Prostate gland (tissue), 2 donors: ENCODE data around the gene PSMB5. TPM values are rescaled to one million over a fixed set of nuclear protein-coding genes. Genes with fewer than 3 reads are reported as not detected.

Experiments used
- DNase-seq: peaks from one replicate; pipeline ENCODE4 v3.0.0-alpha.2; 2019; ENCODE audit warnings: low spot score
- H3K27ac ChIP-seq, 2 donors: fragments of 200-600 bp; sonication (generic); 2 replicates each; pipeline ENCODE4 v1.5.1; 2017 to 2019
- H3K27me3 ChIP-seq: fragments of 200-600 bp; sonication (generic); replicated peaks from 2 replicates; pipeline ENCODE4 v1.5.1; 2019; ENCODE audit not compliant: insufficient read depth
- H3K36me3 ChIP-seq, 2 donors: fragments of 200-600 bp; sonication (generic); 1 replicate in 1 of 2; 2 replicates in 1 of 2; pipeline versions ENCODE4 v1.5.1 to v1.8.1; 2017 to 2019
- H3K4me1 ChIP-seq: fragments of 200-600 bp; sonication (generic); replicated peaks from 2 replicates; pipeline ENCODE4 v1.5.1; 2019
- H3K4me3 ChIP-seq, 2 donors: fragments of 200-600 bp; sonication (generic); 2 replicates each; pipeline ENCODE4 v1.5.1; 2017 to 2019
- H3K9me3 ChIP-seq: fragments of 200-600 bp; sonication (generic); 2 replicates; pipeline ENCODE4 v1.5.1; 2017
- CTCF ChIP-seq, 4 experiments: fragments of 200-600 bp in 2 of 4; fragments of 450-650 bp in 2 of 4; sonication (generic) in 2 of 4; IDR thresholded peaks; 1 replicate in 3 of 4; 2 replicates in 1 of 4; pipeline ENCODE4 v1.5.1; 2016 to 2019; ENCODE audit warnings: antibody characterized with exemption in 4 of 4, mild to moderate bottlenecking in 2 of 4, moderate library complexity in 2 of 4
- POLR2A ChIP-seq: fragments of 450-650 bp; IDR thresholded peaks from one replicate; pipeline ENCODE4 v1.6.1; 2016; ENCODE audit warnings: antibody characterized with exemption, mild to moderate bottlenecking
- POLR2AphosphoS5 ChIP-seq: sonication (generic); formaldehyde crosslinking; IDR thresholded peaks from one replicate; pipeline ENCODE4 v1.6.1; 2017; ENCODE audit warnings: antibody characterized with exemption
- WGBS: methylation state at CpG from one replicate; pipeline ENCODE4 v1.1.5; 2018; 5-methylcytosine and 5-hydroxymethylcytosine counted together
- intact Hi-C: fragments of 100-400 bp; cut with DNase I; formaldehyde crosslinking; loops from one replicate; pipeline ENCODE4 v1.14.2; 2022
- total RNA-seq, 2 donors: library from RNA; depleted of rRNA; stranded (reverse); fragments of >200 nt; gene quantifications; one replicate each; pipeline ENCODE4 v1.1.0, GENCODE V29; 2016

The PSMB5 gene
- total RNA-seq, 2 donors from 2014 or later, result 124 to 152 TPM

GRCh38 chr14:23035303-23036144, 824 bp upstream of the PSMB5 start:
- Histone ChIP-seq H3K27me3 (no peaks in the 10 kb centered on the region), H3K36me3 (peaks cover 0 to 12% of the 10 kb centered on the region in 2 donors), H3K4me1 (peaks cover 6% of the 10 kb centered on the region), H3K9me3 (no peaks in the 10 kb centered on the region), H3K27ac (peak overlapping the region; percentile 95), H3K4me3 (peak overlapping the region; percentile 60 to 75)
- no peak for TF ChIP-seq POLR2AphosphoS5
- TF ChIP-seq POLR2A, result no peak
- TF ChIP-seq CTCF (IDR thresholded peaks at IDR 0.05), result no peak
- intact Hi-C loops, result no loop called here
- no peak for DNase-seq
- WGBS, result 67% methylated on average over 14 of the region's 14 CpGs

- H3K27ac ChIP-seq, result peak overlapping the region; percentile 95
- no peaks in the 10 kb centered on the region for H3K9me3 ChIP-seq
- H3K27me3 ChIP-seq, result no peaks in the 10 kb centered on the region
- DNase-seq, result no peak
- intact Hi-C loops, result no loop called here
- WGBS, result 34% methylated on average over 17 of the region's 17 CpGs
- TF ChIP-seq POLR2AphosphoS5, result no peak
- TF ChIP-seq POLR2A, result no peak
- no peak for TF ChIP-seq CTCF (IDR thresholded peaks at IDR 0.05)
- peaks cover 6% of the 10 kb centered on the region for H3K4me1 ChIP-seq
- peaks cover 0 to 12% of the 10 kb centered on the region in 2 donors for H3K36me3 ChIP-seq
- peak overlapping the region; percentile 60 to 75 for H3K4me3 ChIP-seq
Measured at GRCh38 chr14:23033801-23034497, 751 bp downstream of the PSMB5 start.

DNA sequence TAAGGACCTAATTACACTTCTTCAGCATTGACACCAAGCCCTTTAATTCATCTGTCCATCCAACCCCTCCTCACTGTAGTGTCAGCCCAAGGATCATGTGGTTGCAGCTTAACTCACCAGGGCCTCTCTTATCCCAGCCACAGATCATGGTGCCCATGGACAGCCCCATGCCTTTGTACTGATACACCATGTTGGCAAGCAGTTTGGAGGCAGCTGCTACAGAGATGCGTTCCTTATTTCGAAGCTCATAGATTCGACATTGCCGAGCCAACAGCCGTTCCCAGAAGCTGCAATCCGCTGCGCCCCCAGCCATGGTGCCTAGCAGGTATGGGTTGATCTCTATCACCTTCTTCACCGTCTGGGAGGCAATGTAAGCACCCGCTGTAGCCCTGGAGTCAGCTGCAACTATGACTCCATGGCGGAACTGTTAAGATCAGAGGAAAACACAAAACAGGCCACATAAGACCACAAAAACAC, 1.4 kb downstream of the PSMB5 start:
- H3K27me3 ChIP-seq, result no peaks in the 10 kb centered on the region
- WGBS, result 88% methylated on average over 10 of the region's 10 CpGs
- no peak overlapping the region for H3K27ac ChIP-seq
- no peak for DNase-seq
- no peaks in the 10 kb centered on the region for H3K9me3 ChIP-seq
- peaks cover 6% of the 10 kb centered on the region for H3K4me1 ChIP-seq
- no peak overlapping the region for H3K4me3 ChIP-seq
- intact Hi-C loops, result no loop called here
- no peak for TF ChIP-seq POLR2A
- no peak for TF ChIP-seq CTCF (IDR thresholded peaks at IDR 0.05)
- TF ChIP-seq POLR2AphosphoS5, result no peak
- H3K36me3 ChIP-seq, result peaks cover 0 to 12% of the 10 kb centered on the region in 2 donors

DNA sequence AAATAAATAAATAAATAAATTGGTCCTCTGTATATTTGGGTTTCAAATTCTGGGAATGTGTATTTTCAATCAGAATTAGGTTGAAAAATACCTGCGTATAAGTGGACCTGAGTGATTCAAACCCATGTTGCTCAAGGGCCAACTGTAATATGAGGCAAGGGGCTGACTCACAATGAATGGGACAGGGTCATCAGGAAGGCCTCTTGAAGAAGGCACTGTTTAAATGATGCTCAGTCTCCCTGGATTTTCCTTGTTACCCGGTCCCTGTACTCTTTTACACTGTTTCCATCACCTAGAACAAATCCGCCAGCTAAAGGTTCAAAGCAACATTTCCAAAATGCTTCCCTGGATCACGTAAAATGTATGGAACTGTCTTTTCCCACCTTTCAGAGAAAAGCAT, 3.8 kb downstream of the PSMB5 start:
- intact Hi-C loops, result no loop called here
- Histone ChIP-seq H3K9me3 (no peaks in the 10 kb centered on the region), H3K4me3 (no peak overlapping the region), H3K4me1 (peaks cover 6% of the 10 kb centered on the region), H3K27ac (no peak overlapping the region), H3K36me3 (peaks cover 0 to 12% of the 10 kb centered on the region in 2 donors), H3K27me3 (no peaks in the 10 kb centered on the region)
- WGBS, result over 99% methylated on average over 4 of the region's 4 CpGs
- TF ChIP-seq POLR2A (no peak), POLR2AphosphoS5 (no peak), CTCF (IDR thresholded peaks at IDR 0.05) (no peak)
- DNase-seq, result no peak
